Mesendoderm (in vitro differentiated cells): ENCODE results near the gene KIF5C.

Experiments used
- DNase-seq: peaks from one replicate; pipeline ENCODE4 v3.0.0; 2013
- H2AK5ac ChIP-seq: 2 replicates; pipeline ENCODE4 v1.6.1; 2013; ENCODE audit warnings: low read length, inconsistent platforms
- H2BK120ac ChIP-seq: 2 replicates; pipeline ENCODE4 v1.6.1; 2013; ENCODE audit warnings: low read depth, mild to moderate bottlenecking, low read length, moderate library complexity, mixed read lengths
- H2BK15ac ChIP-seq: replicated peaks from 2 replicates; pipeline ENCODE4 v1.6.1; 2013; ENCODE audit warnings: low read depth, mild to moderate bottlenecking, moderate library complexity
- H2BK5ac ChIP-seq: 2 replicates; pipeline ENCODE4 v1.6.1; 2013; ENCODE audit warnings: low read length, inconsistent platforms
- H3K18ac ChIP-seq: 2 replicates; pipeline ENCODE4 v1.6.1; 2013; ENCODE audit warnings: mild to moderate bottlenecking, low read length, mixed read lengths
- H3K23ac ChIP-seq: one replicate; pipeline ENCODE4 v1.6.1; 2013; ENCODE audit warnings: low read length
- H3K27ac ChIP-seq: 2 replicates; pipeline ENCODE4 v1.5.1; 2013; ENCODE audit warnings: low read depth, mild to moderate bottlenecking, inconsistent platforms, low read length, moderate library complexity
- H3K27me3 ChIP-seq: 2 replicates; pipeline ENCODE4 v1.6.1; 2013; ENCODE audit warnings: low read length, control low read depth, mild to moderate bottlenecking, inconsistent platforms; ENCODE audit not compliant: insufficient read depth, poor library complexity
- H3K36me3 ChIP-seq: 2 replicates; pipeline ENCODE4 v1.6.1; 2013; ENCODE audit warnings: low read length, inconsistent platforms; ENCODE audit not compliant: control insufficient read depth, insufficient read depth
- H3K4ac ChIP-seq: one replicate; pipeline ENCODE4 v1.6.1; 2013; ENCODE audit warnings: low read depth, mild to moderate bottlenecking, low read length, moderate library complexity
- H3K4me1 ChIP-seq: 2 replicates; pipeline ENCODE4 v1.6.1; 2013; ENCODE audit warnings: low read depth, low read length, inconsistent platforms; ENCODE audit not compliant: control insufficient read depth
- H3K4me2 ChIP-seq: 2 replicates; pipeline ENCODE4 v1.6.1; 2013; ENCODE audit warnings: low read length
- H3K4me3 ChIP-seq: 2 replicates; pipeline ENCODE4 v1.5.1; 2013; ENCODE audit warnings: mild to moderate bottlenecking, low read length
- H3K56ac ChIP-seq: one replicate; pipeline ENCODE4 v1.6.1; 2013; ENCODE audit warnings: low read length
- H3K79me1 ChIP-seq: 2 replicates; pipeline ENCODE4 v1.6.1; 2013; ENCODE audit warnings: low read length, inconsistent platforms
- H3K79me2 ChIP-seq: 2 replicates; pipeline ENCODE4 v1.6.1; 2013; ENCODE audit warnings: mild to moderate bottlenecking, low read length; ENCODE audit not compliant: control insufficient read depth, insufficient read depth
- H3K9ac ChIP-seq: 2 replicates; pipeline ENCODE4 v1.6.1; 2013; ENCODE audit warnings: low read length, inconsistent platforms
- H4K5ac ChIP-seq: one replicate; pipeline ENCODE4 v1.6.1; 2013; ENCODE audit warnings: low read length
- H4K8ac ChIP-seq: one replicate; pipeline ENCODE4 v1.6.1; 2013; ENCODE audit warnings: low read depth, mild to moderate bottlenecking, control low read depth, low read length, moderate library complexity
- WGBS: extraction: QIAGEN DNeasy Blood & Tissue Kit; methylation state at CpG from one replicate; pipeline ENCODE4 v1.1.7; 2013; ENCODE audit warnings: low lambda C conversion rate, missing lambda C conversion rate; ENCODE audit not compliant: insufficient coverage; ENCODE audit errors: extremely low coverage; 5-methylcytosine and 5-hydroxymethylcytosine counted together

KIF5C gene

GRCh38 chr2:148936857-148937450 lies 61.9 kb downstream of the KIF5C start:
- Histone ChIP-seq H2BK120ac (no peak overlapping the region), H3K79me2 (no peaks in the 10 kb centered on the region), H3K27me3 (no peaks in the 10 kb centered on the region), H3K4me3 (no peak overlapping the region), H3K27ac (no peak overlapping the region), H2BK5ac (no peak overlapping the region), H4K8ac (no peak overlapping the region), H4K5ac (no peak overlapping the region), H3K18ac (no peak overlapping the region), H3K23ac (no peak overlapping the region), H3K4me1 (no peaks in the 10 kb centered on the region), H3K56ac (no peak overlapping the region), H3K36me3 (peaks cover 3% of the 10 kb centered on the region), H3K4me2 (no peak overlapping the region), H3K4ac (no peak overlapping the region), H3K79me1 (no peaks in the 10 kb centered on the region), H2AK5ac (no peak overlapping the region), H2BK15ac (no peak overlapping the region), H3K9ac (no peak overlapping the region)
- DNase-seq, result peak; percentile 28
- WGBS, result no CpG with 5 or more reads among the region's 8 CpGs

- H3K4me1 ChIP-seq, result no peaks in the 10 kb centered on the region
- no peak overlapping the region for H3K9ac ChIP-seq
- no peak overlapping the region for H3K4me2 ChIP-seq
- DNase-seq, result peak; percentile 21
- H3K4ac ChIP-seq, result no peak overlapping the region
- no peaks in the 10 kb centered on the region for H3K79me1 ChIP-seq
- no peaks in the 10 kb centered on the region for H3K27me3 ChIP-seq
- H2BK120ac ChIP-seq, result no peak overlapping the region
- H2BK5ac ChIP-seq, result no peak overlapping the region
- H3K4me3 ChIP-seq, result no peak overlapping the region
- no peak overlapping the region for H3K27ac ChIP-seq
- no peaks in the 10 kb centered on the region for H3K79me2 ChIP-seq
- H3K36me3 ChIP-seq, result no peaks in the 10 kb centered on the region
- H3K56ac ChIP-seq, result no peak overlapping the region
- no peak overlapping the region for H2AK5ac ChIP-seq
- no peak overlapping the region for H2BK15ac ChIP-seq
- no peak overlapping the region for H4K8ac ChIP-seq
- H3K23ac ChIP-seq, result no peak overlapping the region
- H3K18ac ChIP-seq, result no peak overlapping the region
- no peak overlapping the region for H4K5ac ChIP-seq
These were observed 64.2 kb downstream of the KIF5C start for GRCh38 chr2:148939271-148939670.

- H3K4me2 ChIP-seq, result no peak overlapping the region
- no peaks in the 10 kb centered on the region for H3K79me1 ChIP-seq
- no peak overlapping the region for H2AK5ac ChIP-seq
- H4K5ac ChIP-seq, result no peak overlapping the region
- H3K27ac ChIP-seq, result no peak overlapping the region
- no peaks in the 10 kb centered on the region for H3K79me2 ChIP-seq
- no peak for DNase-seq
- H3K23ac ChIP-seq, result no peak overlapping the region
- no peak overlapping the region for H2BK120ac ChIP-seq
- H3K56ac ChIP-seq, result no peak overlapping the region
- no peak overlapping the region for H3K4ac ChIP-seq
- no peak overlapping the region for H3K9ac ChIP-seq
- H3K36me3 ChIP-seq, result no peaks in the 10 kb centered on the region
- no peak overlapping the region for H2BK15ac ChIP-seq
- H3K27me3 ChIP-seq, result no peaks in the 10 kb centered on the region
- no peak overlapping the region for H3K18ac ChIP-seq
- WGBS, result no CpG with 5 or more reads among the region's 3 CpGs
- no peak overlapping the region for H2BK5ac ChIP-seq
- no peaks in the 10 kb centered on the region for H3K4me1 ChIP-seq
- no peak overlapping the region for H3K4me3 ChIP-seq
- H4K8ac ChIP-seq, result no peak overlapping the region
These were observed 68.1 kb downstream of the KIF5C start for GRCh38 chr2:148943097-148943496.

- Histone ChIP-seq H3K79me1 (no peaks in the 10 kb centered on the region), H3K4me3 (no peak overlapping the region), H3K27me3 (no peaks in the 10 kb centered on the region), H3K18ac (no peak overlapping the region), H2BK120ac (no peak overlapping the region), H3K27ac (no peak overlapping the region), H4K8ac (no peak overlapping the region), H3K4me2 (no peak overlapping the region), H3K4ac (no peak overlapping the region), H3K23ac (no peak overlapping the region), H2BK5ac (no peak overlapping the region), H3K56ac (no peak overlapping the region), H3K79me2 (no peaks in the 10 kb centered on the region), H2AK5ac (no peak overlapping the region), H3K9ac (no peak overlapping the region), H2BK15ac (no peak overlapping the region), H3K36me3 (no peaks in the 10 kb centered on the region), H4K5ac (no peak overlapping the region), H3K4me1 (no peaks in the 10 kb centered on the region)
- DNase-seq, result no peak
- WGBS, result no CpG with 5 or more reads among the region's 4 CpGs
These were observed 69.5 kb downstream of the KIF5C start for GRCh38 chr2:148944536-148944935.

GRCh38 chr2:148947299-148947698 lies 72.3 kb downstream of the KIF5C start:
- Histone ChIP-seq H4K8ac (no peak overlapping the region), H3K79me2 (no peaks in the 10 kb centered on the region), H3K56ac (no peak overlapping the region), H3K27me3 (no peaks in the 10 kb centered on the region), H2BK5ac (no peak overlapping the region), H3K4me3 (no peak overlapping the region), H3K4ac (no peak overlapping the region), H3K79me1 (no peaks in the 10 kb centered on the region), H3K4me2 (no peak overlapping the region), H2BK15ac (no peak overlapping the region), H4K5ac (no peak overlapping the region), H3K27ac (no peak overlapping the region), H3K4me1 (no peaks in the 10 kb centered on the region), H3K23ac (no peak overlapping the region), H3K18ac (no peak overlapping the region), H2AK5ac (no peak overlapping the region), H2BK120ac (no peak overlapping the region), H3K9ac (no peak overlapping the region), H3K36me3 (no peaks in the 10 kb centered on the region)
- peak; percentile 38 for DNase-seq
- WGBS, result no CpG with 5 or more reads among the region's 7 CpGs

- no peak overlapping the region for H4K8ac ChIP-seq
- H3K27ac ChIP-seq, result no peak overlapping the region
- no peaks in the 10 kb centered on the region for H3K79me1 ChIP-seq
- H3K36me3 ChIP-seq, result no peaks in the 10 kb centered on the region
- H4K5ac ChIP-seq, result no peak overlapping the region
- no peak overlapping the region for H3K18ac ChIP-seq
- no peaks in the 10 kb centered on the region for H3K4me1 ChIP-seq
- H3K9ac ChIP-seq, result no peak overlapping the region
- no peak overlapping the region for H2BK5ac ChIP-seq
- no peaks in the 10 kb centered on the region for H3K27me3 ChIP-seq
- H3K23ac ChIP-seq, result no peak overlapping the region
- no peak overlapping the region for H3K4me2 ChIP-seq
- no peak overlapping the region for H3K56ac ChIP-seq
- H3K4ac ChIP-seq, result no peak overlapping the region
- no peak overlapping the region for H3K4me3 ChIP-seq
- H2AK5ac ChIP-seq, result no peak overlapping the region
- no CpG with 5 or more reads among the region's 5 CpGs for WGBS
- DNase-seq, result no peak
- no peaks in the 10 kb centered on the region for H3K79me2 ChIP-seq
- H2BK120ac ChIP-seq, result no peak overlapping the region
- no peak overlapping the region for H2BK15ac ChIP-seq
These were observed 73.8 kb downstream of the KIF5C start for GRCh38 chr2:148948868-148949267.
